MCF 10A (cell line): ENCODE measurements around the gene SRL. TPM values are rescaled to one million over a fixed set of nuclear protein-coding genes. Genes with fewer than 3 reads are reported as not detected.

Experiments
- BruUV-seq: library from RNA; stranded (reverse); fragments of 400-500 nt; replicated peaks from 2 replicates; lab custom pipeline; 2021; lab: Mats Ljungman, UMichigan
- CTCF ChIA-PET: fragments of 300-600 bp; sonication (Branson Sonifier 250); formaldehyde crosslinking; extraction: SDS; loops from one replicate; lab custom pipeline; 2021; ENCODE audit warnings: antibody characterized with exemption, inconsistent platforms; lab: Yijun Ruan, JAX
- POLR2A ChIA-PET: fragments of 300-600, 350-650 bp; sonication (Branson Sonifier 250); formaldehyde crosslinking; extraction: SDS; loops from one replicate; lab custom pipeline; 2020; ENCODE audit warnings: antibody characterized with exemption, inconsistent platforms; lab: Yijun Ruan, JAX
- DNase-seq: peaks from one replicate; pipeline ENCODE4 v3.0.0-alpha.2; 2018; ENCODE audit not compliant: unreplicated experiment
- H3K27ac Mint-ChIP-seq: one replicate; pipeline ENCODE4 v1.8.0; 2022; ENCODE audit warnings: mild to moderate bottlenecking, low read depth, mixed read lengths; ENCODE audit not compliant: unreplicated experiment
- H3K27me3 Mint-ChIP-seq: one replicate; pipeline ENCODE4 v1.8.0; 2022; ENCODE audit warnings: mixed read lengths; ENCODE audit not compliant: insufficient read depth, unreplicated experiment
- H3K36me3 Mint-ChIP-seq: one replicate; pipeline ENCODE4 v1.8.0; 2022; ENCODE audit warnings: mild to moderate bottlenecking, moderate library complexity, mixed read lengths; ENCODE audit not compliant: insufficient read depth, unreplicated experiment
- H3K4me1 Mint-ChIP-seq: one replicate; pipeline ENCODE4 v1.8.0; 2022; ENCODE audit warnings: mixed read lengths; ENCODE audit not compliant: insufficient read depth, unreplicated experiment
- H3K4me3 Mint-ChIP-seq: one replicate; pipeline ENCODE4 v1.8.0; 2022; ENCODE audit warnings: mild to moderate bottlenecking, moderate library complexity, mixed read lengths; ENCODE audit not compliant: unreplicated experiment
- H3K9me3 Mint-ChIP-seq: one replicate; pipeline ENCODE4 v1.8.0; 2022; ENCODE audit warnings: mixed read lengths; ENCODE audit not compliant: unreplicated experiment
- CTCF ChIP-seq: fragments of 200-600 bp; IDR thresholded peaks from one replicate; pipeline ENCODE4 v1.8.0; 2022; ENCODE audit warnings: antibody characterized with exemption, mild to moderate bottlenecking; ENCODE audit not compliant: unreplicated experiment
- intact Hi-C: fragments of 100-400 bp; cut with micrococcal nuclease; formaldehyde crosslinking; loops from 2 replicates; pipeline ENCODE4 v1.14.1; 2022
- total RNA-seq: library from RNA; stranded (reverse); gene quantifications from 2 replicates; pipeline ENCODE4 v1.2.3, GENCODE V29; 2022

The SRL gene
- total RNA-seq, 1 experiment from 2014 or later = not detected

GRCh38 chr16:4147236-4147635 is 94.6 kb downstream of the SRL start:
- BruUV-seq = no TSS peak
- no peak overlapping the region for H3K4me3 Mint-ChIP-seq
- peak overlapping the region; percentile 25 for H3K27ac Mint-ChIP-seq
- POLR2A ChIA-PET = interaction anchor here (0.7 to 0.9 kb wide), 3 partner anchors 11 to 75 kb away, joined by 3 read pairs; no protein-coding TSS in a partner anchor
- TF ChIP-seq CTCF = no peak
- CTCF ChIA-PET = interaction anchor here (0.7 kb wide), 1 partner anchor 63 kb away, joined by 3 read pairs; no protein-coding TSS in a partner anchor
- H3K9me3 Mint-ChIP-seq = no peaks in the 10 kb centered on the region
- H3K36me3 Mint-ChIP-seq = no peaks in the 10 kb centered on the region
- H3K27me3 Mint-ChIP-seq = no peaks in the 10 kb centered on the region
- intact Hi-C loops = no loop called here
- DNase-seq = no peak
- no peaks in the 10 kb centered on the region for H3K4me1 Mint-ChIP-seq

- no TSS peak for BruUV-seq
- ChIA-PET CTCF (interaction anchor here (0.5 to 0.6 kb wide), 2 partner anchors 63 to 118 kb away, joined by 3 to 7 read pairs; no protein-coding TSS in a partner anchor), POLR2A (interaction anchor here (0.6 to 2.6 kb wide), 4 partner anchors 22 to 135 kb away, joined by 3 to 17 read pairs (median 4); no protein-coding TSS in a partner anchor)
- DNase-seq = no peak
- intact Hi-C loops = no loop called here
- no peak for TF ChIP-seq CTCF
- Mint-ChIP-seq H3K27me3 (no peaks in the 10 kb centered on the region), H3K4me3 (no peak overlapping the region), H3K4me1 (peaks cover 14% of the 10 kb centered on the region), H3K9me3 (peaks cover 5% of the 10 kb centered on the region), H3K36me3 (peaks cover 7% of the 10 kb centered on the region), H3K27ac (no peak overlapping the region)
Measured at GRCh38 chr16:4142268-4142667, 99.6 kb downstream of the SRL start.

- CTCF ChIA-PET = interaction anchor here (0.5 to 1.0 kb wide), 3 partner anchors 64 to 366 kb away, joined by 3 to 7 read pairs (median 4); no protein-coding TSS in a partner anchor
- POLR2A ChIA-PET = interaction anchor here (1.1 to 2.6 kb wide), 3 partner anchors 41 to 159 kb away, joined by 3 to 17 read pairs (median 5); no protein-coding TSS in a partner anchor
- TF ChIP-seq CTCF = no peak
- intact Hi-C loops = no loop called here
- no peak overlapping the region for H3K4me3 Mint-ChIP-seq
- peak overlapping the region; percentile 99 for H3K27ac Mint-ChIP-seq
- H3K27me3 Mint-ChIP-seq = no peaks in the 10 kb centered on the region
- BruUV-seq = no TSS peak
- H3K9me3 Mint-ChIP-seq = peaks cover 7% of the 10 kb centered on the region
- H3K36me3 Mint-ChIP-seq = peaks cover 7% of the 10 kb centered on the region
- no peak for DNase-seq
- peaks cover 16% of the 10 kb centered on the region for H3K4me1 Mint-ChIP-seq
Measured at GRCh38 chr16:4141604-4142003, 100.3 kb downstream of the SRL start.

GRCh38 chr16:4140652-4141051 is 101.2 kb downstream of the SRL start:
- peak; percentile 74 for DNase-seq
- no TSS peak for BruUV-seq
- ChIA-PET CTCF (interaction anchor here (0.6 kb wide), 2 partner anchors 17 to 29 kb away, joined by 4 read pairs; no protein-coding TSS in a partner anchor), POLR2A (interaction anchor here (0.8 to 2.5 kb wide), 11 partner anchors 15 to 158 kb away, joined by 3 to 17 read pairs (median 5); no protein-coding TSS in a partner anchor)
- Mint-ChIP-seq H3K27ac (peak overlapping the region; percentile 99), H3K4me3 (peak overlapping the region; percentile 39), H3K36me3 (peaks cover 12% of the 10 kb centered on the region), H3K9me3 (peaks cover 7% of the 10 kb centered on the region), H3K4me1 (peaks cover 24% of the 10 kb centered on the region), H3K27me3 (no peaks in the 10 kb centered on the region)
- TF ChIP-seq CTCF = no peak
- intact Hi-C loops = no loop called here
